AG09319 (cell line): Measurements from ENCODE around the gene CBL.
"Not testable (repeated sequence)": the region's sequence is repeated elsewhere in the genome, so short reads cannot be mapped to it uniquely, and the experiment has no call there.

Experiments used
- DNase-seq: peaks from one replicate; pipeline ENCODE4 v3.0.0-alpha.2; 2010; ENCODE audit warnings: low read depth; ENCODE audit errors: extremely low read depth
- CTCF ChIP-seq: IDR thresholded peaks from 2 replicates; pipeline ENCODE4 v1.5.1; 2011; ENCODE audit warnings: low read depth, mild to moderate bottlenecking, inconsistent platforms, low read length, moderate library complexity

CBL gene

GRCh38 chr11:119179342-119179741 lies 26.8 kb upstream of the CBL start:
- no peak for DNase-seq

GRCh38 chr11:119179983-119180382 lies 26.2 kb upstream of the CBL start:
- TF ChIP-seq CTCF, result no peak
- no peak for DNase-seq

More at GRCh38 chr11:119179342-119179741, 26.8 kb upstream of the CBL start:
- TF ChIP-seq CTCF, result no peak

- DNase-seq, result no peak
- no peak for TF ChIP-seq CTCF
These were observed 25.1 kb upstream of the CBL start for GRCh38 chr11:119180729-119181676.

GRCh38 chr11:119181677-119182412 lies 24.3 kb upstream of the CBL start:
- TF ChIP-seq CTCF, result no peak
- DNase-seq, result no peak

- not testable (repeated sequence) for DNase-seq
These were observed 21.7 kb upstream of the CBL start for GRCh38 chr11:119184399-119184798.

- TF ChIP-seq CTCF, result no peak
- no peak for DNase-seq
These were observed 20.0 kb upstream of the CBL start for GRCh38 chr11:119185981-119186634.

GRCh38 chr11:119187123-119187892 lies 18.8 kb upstream of the CBL start:
- DNase-seq, result no peak

More at GRCh38 chr11:119187123-119187892, 18.8 kb upstream of the CBL start:
- TF ChIP-seq CTCF, result no peak
